Measurements from ENCODE around the gene TET1.

GRCh38 chr10:68668972-68669371 lies 108.8 kb downstream of the TET1 start:
- TF ChIP-seq GATA2 (IDR thresholded peaks at IDR 0.05; ENCODE audit: low read depth, low read length) (no peak), GATA3 (IDR thresholded peaks at IDR 0.05; ENCODE audit: low read depth, low read length) (no peak)
